Measurements from ENCODE around the gene TRPM4. TPM values are rescaled to one million over a fixed set of nuclear protein-coding genes. Genes with fewer than 3 reads are reported as not detected.

Gene TRPM4
- total and polyA plus RNA-seq, 4 donors = 8.1 to 31.2 (median 13.2) TPM

DNA sequence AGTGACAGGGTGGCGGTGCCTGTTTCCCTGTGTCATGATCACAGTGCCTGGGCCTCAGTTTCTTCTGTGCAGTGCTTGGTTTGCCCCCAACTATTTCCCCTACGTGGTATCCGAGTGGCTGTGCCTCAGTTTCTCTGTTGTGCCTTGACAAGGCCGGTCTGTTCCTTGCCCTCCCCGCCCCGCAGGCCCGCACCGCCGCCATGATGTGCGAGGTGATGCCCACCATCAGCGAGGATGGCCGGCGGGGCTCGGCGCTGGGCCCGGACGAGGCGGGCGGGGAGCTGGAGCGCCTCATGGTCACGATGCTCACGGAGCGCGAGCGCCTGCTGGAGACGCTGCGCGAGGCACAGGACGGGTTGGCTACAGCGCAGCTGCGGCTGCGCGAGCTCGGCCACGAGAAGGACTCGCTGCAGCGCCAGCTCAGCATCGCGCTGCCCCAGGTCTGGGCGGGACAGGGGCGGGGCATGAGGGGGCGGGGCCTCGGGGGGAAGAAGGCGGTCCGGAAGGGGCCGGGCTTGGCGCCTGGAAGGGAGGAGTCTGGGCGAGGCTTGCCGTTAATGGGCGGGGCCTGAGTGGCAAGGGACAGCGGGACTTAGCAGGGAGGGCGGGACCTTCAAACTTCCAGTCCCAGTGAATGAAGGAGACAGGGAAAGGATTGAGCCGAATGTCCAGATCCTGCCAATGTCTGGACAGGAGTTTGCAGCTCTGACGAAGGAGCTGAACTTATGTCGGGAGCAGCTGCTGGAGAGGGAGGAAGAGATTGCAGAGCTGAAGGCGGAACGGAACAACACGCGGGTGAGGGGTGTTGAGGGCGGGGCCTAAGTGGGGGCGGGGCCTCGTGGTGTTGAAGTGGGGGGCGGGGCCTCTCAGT is 29.7 kb upstream of the TRPM4 start:
- Histone ChIP-seq H3K9me3 (ENCODE audit: control insufficient read depth in 4 of 4, low read length in 3 of 4) (no peaks in the 10 kb centered on the region), H3K36me3 (ENCODE audit: control insufficient read depth in 4 of 4, insufficient read depth in 3 of 4, low read depth in 1 of 4, low read length in 3 of 4) (no peaks in the 10 kb centered on the region), H3K27me3 (ENCODE audit: control insufficient read depth in 4 of 4, insufficient read depth in 4 of 4, low read length in 3 of 4) (no peaks in the 10 kb centered on the region), H3K27ac (ENCODE audit: low read depth in 1 of 2, low read length in 2 of 2) (no peak overlapping the region), H3K4me3 (ENCODE audit: low read depth in 1 of 3, low read length in 3 of 3) (peak overlapping the region in 2 of 3 donors; percentile 25 to 70), H3K4me1 (ENCODE audit: control insufficient read depth in 4 of 4, insufficient read depth in 4 of 4, low read length in 3 of 4) (peaks cover 0 to 11% (median 7%) of the 10 kb centered on the region in 4 donors), H3K9ac (ENCODE audit: low read depth in 1 of 2, low read length in 2 of 2) (no peak overlapping the region)
- WGBS = 6% methylated on average over 63 of the region's 63 CpGs
- DNase-seq (ENCODE audit: low spot score) = peak; percentile 98
- TF ChIP-seq GABPA (IDR thresholded peaks at IDR 0.05 in 1 of 2, conservative IDR thresholded peaks at IDR 0.05 in 1 of 2) (peak in 1 of 2 donors; percentile 62), EGR1 (IDR thresholded peaks at IDR 0.05; ENCODE audit: low read depth in 2 of 2) (no peak), RAD21 (IDR thresholded peaks at IDR 0.05) (no peak), YY1 (IDR thresholded peaks at IDR 0.05) (no peak), SP1 (IDR thresholded peaks at IDR 0.05) (peak; percentile 64), FOXA1 (IDR thresholded peaks at IDR 0.05) (no peak)
- TF ChIP-seq, protein P1, sequence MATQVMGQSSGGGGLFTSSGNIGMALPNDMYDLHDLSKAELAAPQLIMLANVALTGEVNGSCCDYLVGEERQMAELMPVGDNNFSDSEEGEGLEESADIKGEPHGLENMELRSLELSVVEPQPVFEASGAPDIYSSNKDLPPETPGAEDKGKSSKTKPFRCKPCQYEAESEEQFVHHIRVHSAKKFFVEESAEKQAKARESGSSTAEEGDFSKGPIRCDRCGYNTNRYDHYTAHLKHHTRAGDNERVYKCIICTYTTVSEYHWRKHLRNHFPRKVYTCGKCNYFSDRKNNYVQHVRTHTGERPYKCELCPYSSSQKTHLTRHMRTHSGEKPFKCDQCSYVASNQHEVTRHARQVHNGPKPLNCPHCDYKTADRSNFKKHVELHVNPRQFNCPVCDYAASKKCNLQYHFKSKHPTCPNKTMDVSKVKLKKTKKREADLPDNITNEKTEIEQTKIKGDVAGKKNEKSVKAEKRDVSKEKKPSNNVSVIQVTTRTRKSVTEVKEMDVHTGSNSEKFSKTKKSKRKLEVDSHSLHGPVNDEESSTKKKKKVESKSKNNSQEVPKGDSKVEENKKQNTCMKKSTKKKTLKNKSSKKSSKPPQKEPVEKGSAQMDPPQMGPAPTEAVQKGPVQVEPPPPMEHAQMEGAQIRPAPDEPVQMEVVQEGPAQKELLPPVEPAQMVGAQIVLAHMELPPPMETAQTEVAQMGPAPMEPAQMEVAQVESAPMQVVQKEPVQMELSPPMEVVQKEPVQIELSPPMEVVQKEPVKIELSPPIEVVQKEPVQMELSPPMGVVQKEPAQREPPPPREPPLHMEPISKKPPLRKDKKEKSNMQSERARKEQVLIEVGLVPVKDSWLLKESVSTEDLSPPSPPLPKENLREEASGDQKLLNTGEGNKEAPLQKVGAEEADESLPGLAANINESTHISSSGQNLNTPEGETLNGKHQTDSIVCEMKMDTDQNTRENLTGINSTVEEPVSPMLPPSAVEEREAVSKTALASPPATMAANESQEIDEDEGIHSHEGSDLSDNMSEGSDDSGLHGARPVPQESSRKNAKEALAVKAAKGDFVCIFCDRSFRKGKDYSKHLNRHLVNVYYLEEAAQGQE (IDR thresholded peaks at IDR 0.05) = peak; percentile 56

GRCh38 chr19:49128545-49129237 is 28.9 kb upstream of the TRPM4 start:
- DNase-seq (ENCODE audit: low spot score) = no peak
- H3K9ac ChIP-seq (ENCODE audit: low read depth in 1 of 2, low read length in 2 of 2) = no peak overlapping the region
- WGBS = 69% methylated on average over 15 of the region's 15 CpGs
- H3K27ac ChIP-seq (ENCODE audit: low read depth in 1 of 2, low read length in 2 of 2) = no peak overlapping the region
- peaks cover 0 to 14% (median 10%) of the 10 kb centered on the region in 4 donors for H3K4me1 ChIP-seq (ENCODE audit: control insufficient read depth in 4 of 4, insufficient read depth in 4 of 4, low read length in 3 of 4)
- H3K36me3 ChIP-seq (ENCODE audit: control insufficient read depth in 4 of 4, insufficient read depth in 3 of 4, low read depth in 1 of 4, low read length in 3 of 4) = no peaks in the 10 kb centered on the region
- no peak overlapping the region for H3K4me3 ChIP-seq (ENCODE audit: low read depth in 1 of 3, low read length in 3 of 3)
- no peaks in the 10 kb centered on the region for H3K9me3 ChIP-seq (ENCODE audit: control insufficient read depth in 4 of 4, low read length in 3 of 4)
- no peaks in the 10 kb centered on the region for H3K27me3 ChIP-seq (ENCODE audit: control insufficient read depth in 4 of 4, insufficient read depth in 4 of 4, low read length in 3 of 4)
- TF ChIP-seq RXRA (IDR thresholded peaks at IDR 0.05) (no peak), YY1 (IDR thresholded peaks at IDR 0.05) (no peak), RAD21 (IDR thresholded peaks at IDR 0.05) (no peak), TAF1 (conservative IDR thresholded peaks at IDR 0.05) (no peak), HNF4A (conservative IDR thresholded peaks at IDR 0.05) (no peak), CTCF (IDR thresholded peaks at IDR 0.05; ENCODE audit: low read depth, low read length, missing input control) (no peak), HNF4G (IDR thresholded peaks at IDR 0.05) (no peak), NR2F2 (IDR thresholded peaks at IDR 0.05) (no peak), JUND (IDR thresholded peaks at IDR 0.05) (no peak)

All from liver (tissue), 9 donors.